T-helper 2 cell treated with Interferon-gamma antibody and Interleukin-4, amounts not matched to agents 5 μg/mL and 100 μg/mL, for 36 hours (primary cell): ENCODE data around the gene COL16A1.

ENCODE experiments used
- DNase-seq: peaks from one replicate; pipeline ENCODE4 v3.0.0; 2021; ENCODE audit warnings: low spot score
- H3K27ac Mint-ChIP-seq: one replicate; pipeline ENCODE4 v1.8.0; 2021; ENCODE audit warnings: mild to moderate bottlenecking, mixed read lengths
- H3K27me3 Mint-ChIP-seq: one replicate; pipeline ENCODE4 v1.8.0; 2021; ENCODE audit warnings: low read depth, mixed read lengths
- H3K36me3 Mint-ChIP-seq: one replicate; pipeline ENCODE4 v1.8.0; 2021; ENCODE audit warnings: low read depth, mixed read lengths
- H3K4me1 Mint-ChIP-seq: one replicate; pipeline ENCODE4 v1.8.0; 2021; ENCODE audit warnings: low read depth, mixed read lengths
- H3K4me3 Mint-ChIP-seq: one replicate; pipeline ENCODE4 v1.8.0; 2022; ENCODE audit warnings: mild to moderate bottlenecking, moderate library complexity, mixed read lengths
- H3K9me3 Mint-ChIP-seq: one replicate; pipeline ENCODE4 v1.8.0; 2021; ENCODE audit warnings: mixed read lengths

COL16A1 gene

DNA sequence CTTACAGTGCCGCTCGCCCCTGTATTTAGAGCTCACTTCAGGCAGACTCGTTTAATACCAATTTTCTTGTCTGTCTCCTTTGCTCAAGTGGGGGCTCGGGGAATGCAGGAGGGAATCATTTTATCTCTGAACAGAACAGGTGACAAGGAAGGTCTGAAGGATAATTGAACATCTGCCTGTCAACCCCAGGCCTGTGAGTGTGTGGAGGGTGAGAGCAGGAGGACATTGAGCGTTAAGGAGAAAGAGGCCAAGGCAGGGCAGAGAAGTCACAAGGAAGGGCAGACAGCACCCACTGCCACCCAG, 49.4 kb downstream of the COL16A1 start:
- no peak overlapping the region for H3K4me3 Mint-ChIP-seq
- DNase-seq, result no peak
- H3K4me1 Mint-ChIP-seq, result no peaks in the 10 kb centered on the region
- H3K9me3 Mint-ChIP-seq, result no peaks in the 10 kb centered on the region
- H3K27me3 Mint-ChIP-seq, result peaks cover 2% of the 10 kb centered on the region
- H3K36me3 Mint-ChIP-seq, result no peaks in the 10 kb centered on the region
- no peak overlapping the region for H3K27ac Mint-ChIP-seq

DNA sequence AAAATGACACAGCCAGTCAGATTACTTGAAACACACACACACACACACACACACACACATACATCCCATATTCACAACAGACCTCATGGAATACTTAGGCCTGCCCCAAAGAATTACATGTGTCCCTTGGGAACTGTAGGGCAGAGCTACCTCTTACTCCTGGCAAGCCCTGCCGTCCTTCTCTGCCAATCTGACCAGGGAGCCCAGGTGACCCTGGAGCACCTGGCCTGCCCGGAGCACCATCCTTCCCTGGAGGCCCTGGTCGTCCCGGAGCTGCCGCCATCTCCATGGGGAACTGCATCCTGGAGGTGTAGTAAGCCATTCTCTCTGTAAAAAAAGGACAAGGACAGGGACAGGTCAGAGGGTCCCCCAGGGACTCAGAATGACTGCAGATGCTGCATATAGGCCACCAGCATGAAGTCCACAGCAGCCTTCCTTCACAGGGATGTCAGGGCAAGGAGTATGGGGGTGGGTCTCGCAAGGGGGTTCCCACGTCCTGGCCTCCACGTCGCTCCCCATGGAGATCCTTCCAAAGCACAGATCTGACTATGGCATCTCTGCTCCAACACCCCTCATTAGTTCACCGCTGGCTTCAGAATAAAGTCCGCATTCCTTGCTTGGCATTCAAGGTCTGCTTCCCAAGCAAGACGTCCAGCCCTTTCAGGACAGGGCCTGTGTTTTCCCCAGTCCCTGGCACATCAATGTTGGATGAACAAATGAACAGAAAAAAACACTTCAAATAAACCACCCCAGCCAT, 49.9 kb downstream of the COL16A1 start:
- no peak for DNase-seq
- Mint-ChIP-seq H3K9me3 (no peaks in the 10 kb centered on the region), H3K27ac (no peak overlapping the region), H3K4me3 (no peak overlapping the region), H3K27me3 (peaks cover 2% of the 10 kb centered on the region), H3K36me3 (no peaks in the 10 kb centered on the region), H3K4me1 (no peaks in the 10 kb centered on the region)

DNA sequence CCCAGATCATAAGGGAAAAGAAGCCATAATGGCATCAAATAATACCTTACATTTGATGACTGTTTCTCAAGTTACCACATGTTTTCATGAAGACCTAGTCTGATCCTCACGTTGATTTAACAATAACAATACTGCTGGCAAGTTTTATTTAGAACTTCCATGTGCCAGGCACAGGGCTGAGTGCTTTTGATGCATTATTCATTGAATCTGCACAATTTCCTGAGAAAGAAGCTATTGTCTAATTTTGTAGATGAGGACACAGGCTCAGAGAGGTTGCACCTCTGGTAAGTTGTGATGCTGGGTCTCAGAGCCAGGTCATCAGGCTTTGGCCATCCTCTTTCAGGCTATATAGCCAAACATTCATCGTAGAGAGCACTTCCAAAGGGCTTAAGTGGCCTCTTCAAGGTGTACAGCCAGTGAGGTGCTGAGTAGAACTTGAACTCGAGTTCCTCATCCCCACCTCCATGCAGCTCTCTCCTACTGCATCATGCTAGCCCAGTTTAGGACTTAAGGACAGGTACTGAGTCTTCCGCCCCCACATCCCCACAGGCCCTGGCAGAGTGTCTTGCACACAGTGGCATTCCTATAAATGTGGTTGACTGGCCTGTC, 50.8 kb downstream of the COL16A1 start:
- no peaks in the 10 kb centered on the region for H3K36me3 Mint-ChIP-seq
- no peaks in the 10 kb centered on the region for H3K4me1 Mint-ChIP-seq
- H3K27ac Mint-ChIP-seq, result no peak overlapping the region
- H3K4me3 Mint-ChIP-seq, result no peak overlapping the region
- DNase-seq, result no peak
- H3K9me3 Mint-ChIP-seq, result no peaks in the 10 kb centered on the region
- H3K27me3 Mint-ChIP-seq, result peaks cover 2% of the 10 kb centered on the region

DNA sequence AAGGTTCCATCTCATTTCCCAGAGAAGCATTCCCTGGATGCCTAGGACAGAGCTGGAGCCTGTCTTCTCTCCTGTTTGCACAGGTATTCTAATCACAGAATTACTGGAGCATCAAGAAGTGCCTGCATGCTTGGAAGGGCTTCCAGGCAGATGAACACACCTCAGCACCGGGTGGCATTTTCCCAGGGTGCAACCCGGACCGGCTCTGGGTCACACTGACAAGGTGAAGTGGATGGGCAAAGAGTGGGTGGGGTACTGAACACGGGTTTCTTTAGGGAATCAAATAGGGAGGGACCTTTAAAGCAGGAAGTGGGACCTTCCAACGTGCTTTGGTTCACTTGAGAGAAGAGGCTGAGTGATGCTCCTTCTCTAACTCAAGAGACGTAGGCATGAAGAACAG, 52.1 kb downstream of the COL16A1 start:
- no peak overlapping the region for H3K4me3 Mint-ChIP-seq
- no peak overlapping the region for H3K27ac Mint-ChIP-seq
- H3K36me3 Mint-ChIP-seq, result no peaks in the 10 kb centered on the region
- H3K4me1 Mint-ChIP-seq, result no peaks in the 10 kb centered on the region
- no peaks in the 10 kb centered on the region for H3K9me3 Mint-ChIP-seq
- no peak for DNase-seq
- H3K27me3 Mint-ChIP-seq, result peaks cover 2% of the 10 kb centered on the region

DNA sequence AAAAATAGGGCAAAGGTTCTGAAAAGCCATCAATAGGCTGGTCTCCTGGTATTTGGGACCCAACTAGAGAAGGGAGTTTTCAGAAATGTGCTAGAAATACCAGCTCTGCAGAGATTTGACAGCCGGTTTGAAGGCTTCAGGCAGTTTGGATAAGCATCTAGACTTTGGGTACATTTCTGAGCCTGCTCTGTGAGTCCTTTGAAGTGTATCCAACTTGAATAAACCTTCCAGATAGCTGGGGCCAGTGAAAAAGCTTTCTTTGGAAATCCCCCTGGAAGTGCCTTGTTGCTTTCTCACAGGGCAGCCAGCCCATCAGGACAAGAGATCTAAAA, 52.8 kb downstream of the COL16A1 start:
- no peak for DNase-seq
- H3K4me3 Mint-ChIP-seq, result no peak overlapping the region
- peaks cover 2% of the 10 kb centered on the region for H3K27me3 Mint-ChIP-seq
- no peak overlapping the region for H3K27ac Mint-ChIP-seq
- no peaks in the 10 kb centered on the region for H3K36me3 Mint-ChIP-seq
- H3K4me1 Mint-ChIP-seq, result peaks cover 3% of the 10 kb centered on the region
- H3K9me3 Mint-ChIP-seq, result no peaks in the 10 kb centered on the region

DNA sequence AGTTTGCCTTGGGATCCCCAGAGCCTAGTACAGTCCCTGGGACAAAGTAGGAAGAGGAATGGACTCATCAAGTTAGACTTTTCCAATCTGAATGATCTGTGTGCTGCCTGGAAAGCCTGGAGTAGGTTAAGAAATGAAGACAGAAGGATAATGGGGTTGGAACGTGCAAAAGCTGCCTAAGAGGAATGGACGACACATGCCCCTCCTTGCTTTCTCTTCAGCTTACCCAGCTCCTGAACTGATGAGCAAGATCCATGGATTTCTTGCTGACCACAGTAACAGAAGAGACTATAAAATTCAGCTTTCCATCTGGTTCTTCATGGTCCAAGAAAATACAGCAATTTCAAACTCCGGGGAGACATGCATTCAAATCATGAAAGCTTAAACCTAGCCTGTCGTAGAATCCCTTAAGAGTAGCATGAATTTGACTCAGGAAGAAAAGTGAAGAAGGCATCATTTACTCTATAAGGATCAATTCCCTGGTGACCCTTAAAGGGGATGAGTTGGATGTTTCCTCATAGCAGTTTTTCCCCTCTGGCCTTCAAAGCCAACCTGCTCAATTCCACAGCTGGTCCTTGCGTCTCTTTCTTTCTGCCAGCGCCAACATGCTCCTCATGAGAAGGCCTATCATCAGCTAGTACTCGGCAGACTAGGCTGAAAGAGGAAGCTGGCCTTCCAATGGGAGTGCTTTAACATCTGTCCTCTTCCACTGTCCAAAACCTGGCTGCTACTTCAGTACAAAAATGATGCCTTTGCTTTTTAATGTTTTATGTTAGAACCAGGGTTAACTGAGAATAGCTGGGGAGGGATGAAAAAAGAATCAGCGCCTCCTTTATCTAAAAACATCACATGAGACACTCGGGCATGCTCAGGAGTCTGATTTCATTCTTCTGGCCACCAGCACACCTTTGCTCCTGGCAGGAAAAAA, 53.4 kb downstream of the COL16A1 start:
- Mint-ChIP-seq H3K27ac (no peak overlapping the region), H3K9me3 (no peaks in the 10 kb centered on the region), H3K4me3 (no peak overlapping the region), H3K27me3 (no peaks in the 10 kb centered on the region), H3K36me3 (no peaks in the 10 kb centered on the region), H3K4me1 (peaks cover 9% of the 10 kb centered on the region)
- no peak for DNase-seq

DNA sequence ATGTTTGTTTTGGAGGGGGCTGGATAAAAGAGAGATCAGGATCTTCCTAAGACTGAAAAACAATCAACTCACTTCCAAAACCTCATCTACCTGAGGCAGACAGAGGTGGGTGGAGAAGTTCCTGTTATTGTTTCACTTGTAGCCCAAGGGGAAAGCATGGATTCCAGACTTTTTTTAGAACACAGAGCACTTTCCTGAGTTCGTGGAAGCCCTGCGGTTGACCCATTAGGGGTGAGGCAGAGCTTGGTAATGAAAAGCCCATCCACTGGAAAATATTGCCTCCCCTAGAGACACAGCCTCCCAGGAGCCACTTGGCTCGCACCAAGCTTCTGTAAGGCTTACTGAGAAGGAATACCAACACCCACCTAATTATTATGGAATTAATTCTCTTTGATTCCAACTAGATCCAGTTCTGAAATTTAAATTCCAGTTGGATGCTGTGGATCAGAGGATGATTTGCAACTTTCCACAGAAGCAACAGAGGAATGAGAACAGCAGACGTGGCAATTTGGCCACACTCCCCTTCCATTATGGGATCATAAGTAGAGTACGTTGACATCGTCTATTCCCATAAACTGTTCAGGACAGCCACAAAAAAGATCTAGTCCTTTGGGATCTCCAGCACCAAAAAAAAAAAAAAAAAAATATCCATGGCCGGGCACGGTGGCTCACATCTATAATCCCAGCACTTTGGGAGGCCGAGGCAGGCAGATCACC, 55.0 kb downstream of the COL16A1 start:
- Mint-ChIP-seq H3K36me3 (no peaks in the 10 kb centered on the region), H3K27me3 (no peaks in the 10 kb centered on the region), H3K27ac (no peak overlapping the region), H3K4me1 (peaks cover 16% of the 10 kb centered on the region), H3K9me3 (no peaks in the 10 kb centered on the region), H3K4me3 (no peak overlapping the region)
- no peak for DNase-seq

DNA sequence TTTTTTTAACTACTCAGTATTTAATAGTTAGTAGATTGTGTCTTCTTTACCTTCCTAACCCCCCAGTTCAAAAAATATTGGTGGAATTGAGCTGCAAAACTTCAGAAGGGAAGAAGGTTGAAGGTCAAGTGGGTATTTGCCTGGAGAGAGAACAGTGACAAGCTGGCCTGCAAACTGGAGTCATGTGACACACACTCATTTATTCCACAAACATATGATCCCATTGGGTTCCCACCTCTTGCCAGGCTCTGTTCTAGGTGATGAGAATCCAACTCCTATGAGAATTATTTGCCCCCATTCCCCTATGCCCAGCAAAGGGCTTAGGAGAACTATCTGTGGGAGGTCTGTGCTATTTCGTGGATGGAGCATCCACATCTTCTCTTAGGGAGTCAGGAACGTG, 55.6 kb downstream of the COL16A1 start:
- Mint-ChIP-seq H3K36me3 (no peaks in the 10 kb centered on the region), H3K9me3 (no peaks in the 10 kb centered on the region), H3K4me3 (no peak overlapping the region), H3K27ac (no peak overlapping the region), H3K27me3 (no peaks in the 10 kb centered on the region), H3K4me1 (peaks cover 21% of the 10 kb centered on the region)
- DNase-seq, result no peak

DNA sequence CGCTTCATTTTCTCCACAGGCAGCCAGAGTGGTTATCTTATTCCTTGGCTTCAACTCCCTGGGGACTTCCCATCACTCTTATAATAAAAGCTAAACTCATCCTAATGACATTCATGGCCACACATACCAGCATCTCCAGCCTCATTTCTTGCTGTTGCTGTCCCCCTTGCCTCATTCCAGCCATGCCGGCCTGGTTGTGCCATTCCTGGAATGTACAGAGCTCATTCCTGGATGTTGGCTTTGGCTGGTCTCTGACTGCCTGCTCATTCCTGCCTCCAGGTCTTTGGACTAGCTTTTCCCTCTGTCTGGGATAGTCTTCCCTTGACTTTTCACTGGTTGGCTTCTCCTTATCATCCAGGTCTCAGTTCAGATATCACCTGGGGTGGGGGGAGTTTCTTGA, 56.7 kb downstream of the COL16A1 start:
- Mint-ChIP-seq H3K4me3 (peak overlapping the region; percentile 1), H3K4me1 (peaks cover 21% of the 10 kb centered on the region), H3K9me3 (no peaks in the 10 kb centered on the region), H3K27ac (peak overlapping the region; percentile 21), H3K27me3 (no peaks in the 10 kb centered on the region), H3K36me3 (no peaks in the 10 kb centered on the region)
- no peak for DNase-seq

DNA sequence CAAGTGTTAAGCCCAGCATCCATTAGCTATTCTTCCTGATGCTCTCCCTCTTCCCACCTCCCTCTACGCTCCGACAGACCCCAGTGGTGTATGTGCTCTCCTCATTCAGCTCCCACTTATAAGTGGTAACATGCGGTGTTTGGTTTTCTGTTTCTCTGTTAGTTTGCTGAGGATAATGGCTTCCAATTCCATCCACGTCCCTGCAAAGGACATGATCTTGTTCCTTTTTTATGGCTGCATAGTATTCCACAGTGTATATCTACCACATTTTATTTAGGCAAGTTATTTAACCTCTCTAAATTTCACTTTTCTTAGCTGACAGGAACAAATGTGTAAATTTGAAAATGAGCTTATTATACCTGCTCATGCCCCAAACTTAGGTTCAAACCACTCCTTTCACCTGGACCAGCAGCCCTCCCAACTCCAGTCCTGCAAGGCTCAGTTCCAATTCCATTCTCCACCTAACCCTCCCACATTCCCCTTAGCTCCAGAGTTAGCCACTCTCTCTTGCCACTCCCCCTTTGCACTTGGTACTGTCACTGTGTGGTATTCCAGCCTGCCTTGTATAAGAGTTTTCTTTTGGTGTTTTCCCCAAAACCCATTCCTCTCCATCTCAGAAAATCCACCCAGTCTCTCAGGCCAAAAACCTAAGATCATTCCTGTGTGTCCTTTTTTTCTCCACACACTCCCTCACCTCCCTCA, 57.4 kb downstream of the COL16A1 start:
- no peaks in the 10 kb centered on the region for H3K36me3 Mint-ChIP-seq
- H3K27ac Mint-ChIP-seq, result peak overlapping the region; percentile 100
- peaks cover 21% of the 10 kb centered on the region for H3K4me1 Mint-ChIP-seq
- no peak for DNase-seq
- no peaks in the 10 kb centered on the region for H3K27me3 Mint-ChIP-seq
- no peaks in the 10 kb centered on the region for H3K9me3 Mint-ChIP-seq
- peak overlapping the region; percentile 99 for H3K4me3 Mint-ChIP-seq

DNA sequence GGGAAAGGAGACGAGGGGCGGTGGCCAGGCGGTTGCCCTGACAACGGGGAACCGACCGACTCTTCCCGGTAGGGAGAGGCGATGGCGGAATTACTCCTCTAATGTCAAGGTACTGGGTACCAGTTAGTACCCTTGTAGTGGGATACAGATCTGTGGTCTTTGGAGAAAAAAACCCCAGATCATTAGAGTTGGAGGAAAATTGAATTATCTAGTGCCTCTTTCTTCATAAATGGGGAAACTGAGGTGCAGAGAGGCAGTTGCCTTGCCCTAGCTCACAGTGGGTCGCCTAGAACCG, 58.6 kb downstream of the COL16A1 start:
- DNase-seq, result no peak
- Mint-ChIP-seq H3K4me1 (peaks cover 21% of the 10 kb centered on the region), H3K27me3 (no peaks in the 10 kb centered on the region), H3K27ac (peak overlapping the region; percentile 100), H3K36me3 (no peaks in the 10 kb centered on the region), H3K9me3 (no peaks in the 10 kb centered on the region), H3K4me3 (peak overlapping the region; percentile 99)

DNA sequence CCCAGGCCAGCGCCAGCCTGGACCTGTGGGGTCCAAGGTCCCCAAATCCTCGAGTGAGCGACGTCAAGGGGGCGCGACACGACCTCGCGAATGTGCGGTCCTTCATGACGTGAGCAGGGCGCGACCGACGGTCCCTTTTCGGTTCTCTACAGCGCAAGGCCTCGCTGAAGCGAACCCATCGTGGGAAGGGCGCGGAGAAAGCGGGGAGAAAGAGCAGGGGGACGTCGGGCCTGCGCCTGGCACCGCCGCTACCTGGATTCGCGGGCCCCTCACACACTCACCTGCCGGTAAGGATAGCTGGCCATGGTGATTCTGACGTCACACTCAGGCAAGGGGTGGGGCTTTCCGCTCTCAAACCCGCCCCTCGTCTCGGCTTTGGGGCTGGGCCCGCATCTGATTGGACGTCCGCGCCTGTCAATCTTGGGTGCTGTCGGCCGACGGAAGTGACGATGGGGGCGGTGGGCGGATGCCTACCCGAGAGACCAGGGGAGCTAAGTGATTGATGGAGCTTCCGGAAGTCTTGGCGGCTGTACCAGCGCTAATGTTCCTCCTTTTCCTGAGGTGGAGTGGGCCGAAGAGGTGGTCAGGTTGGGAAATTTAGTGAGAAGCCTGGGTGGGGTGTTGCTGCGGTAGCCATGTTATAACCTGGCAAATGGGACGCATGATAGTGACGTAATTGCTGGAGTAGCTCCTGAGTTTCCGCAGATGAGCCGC, 59.1 kb downstream of the COL16A1 start, which contains the start of gene PEF1:
Gene PEF1 (minus strand): TSS at position 317 of the 714 bp plus-strand sequence. CDS start 12 bp downstream, at position 305.
- H3K36me3 Mint-ChIP-seq, result no peaks in the 10 kb centered on the region
- no peaks in the 10 kb centered on the region for H3K9me3 Mint-ChIP-seq
- peak within 1 kb of the TSS; percentile 100 for H3K27ac Mint-ChIP-seq
- H3K4me1 Mint-ChIP-seq, result peaks cover 21% of the 10 kb centered on the region
- no peaks in the 10 kb centered on the region for H3K27me3 Mint-ChIP-seq
- peak within 1 kb of the TSS; percentile 99 for H3K4me3 Mint-ChIP-seq
- DNase-seq, result peak; percentile 98

DNA sequence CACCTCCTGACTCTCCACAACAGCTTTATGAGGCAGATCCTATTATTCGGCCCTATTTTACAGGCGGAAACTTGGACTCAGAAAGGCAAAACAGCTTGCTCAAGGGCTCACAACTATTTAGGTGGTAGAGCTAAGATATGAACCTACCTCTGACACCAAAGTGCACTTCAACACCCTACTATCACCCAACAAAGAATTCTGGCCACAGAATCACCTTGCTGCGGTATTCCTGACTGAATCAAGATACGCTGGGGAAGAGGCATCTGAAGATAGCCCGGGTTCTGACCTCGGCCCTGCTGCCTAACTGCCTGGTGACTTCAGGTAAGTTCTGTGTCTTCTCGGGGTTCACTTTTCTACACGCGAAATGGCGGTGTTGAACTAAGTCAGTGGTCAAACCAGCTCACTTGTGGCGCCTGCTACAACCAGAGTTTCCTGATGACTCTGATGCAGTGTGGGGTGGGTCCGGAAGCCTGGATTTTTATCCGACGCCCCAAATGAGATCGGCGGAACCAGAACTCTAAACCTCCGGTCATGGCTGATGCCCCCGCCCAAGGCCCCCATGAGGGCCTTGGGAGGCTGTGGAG, 59.7 kb downstream of the COL16A1 start:
- no peak for DNase-seq
- Mint-ChIP-seq H3K27me3 (no peaks in the 10 kb centered on the region), H3K36me3 (no peaks in the 10 kb centered on the region), H3K9me3 (no peaks in the 10 kb centered on the region), H3K4me1 (peaks cover 21% of the 10 kb centered on the region), H3K27ac (peak overlapping the region; percentile 100), H3K4me3 (peak overlapping the region; percentile 99)
